AG10803 (cell line): ENCODE results near the gene CRB1.
A peak's percentile ranks its signal among the peaks of the same experiment; 100 is the strongest.

ENCODE experiments used
- DNase-seq: peaks from one replicate; pipeline ENCODE4 v3.0.0; 2010; ENCODE audit warnings: low read depth
- H3K4me3 ChIP-seq: 2 replicates; pipeline ENCODE4 v1.5.1; 2011; ENCODE audit warnings: mild to moderate bottlenecking, low read length, control low read depth
- TF ChIP-seq, protein P1 (sequence below): conservative IDR thresholded peaks from 2 replicates; pipeline ENCODE4 v1.5.1; 2011; ENCODE audit warnings: mild to moderate bottlenecking, low read length, control low read depth, inconsistent platforms

The CRB1 gene

DNA sequence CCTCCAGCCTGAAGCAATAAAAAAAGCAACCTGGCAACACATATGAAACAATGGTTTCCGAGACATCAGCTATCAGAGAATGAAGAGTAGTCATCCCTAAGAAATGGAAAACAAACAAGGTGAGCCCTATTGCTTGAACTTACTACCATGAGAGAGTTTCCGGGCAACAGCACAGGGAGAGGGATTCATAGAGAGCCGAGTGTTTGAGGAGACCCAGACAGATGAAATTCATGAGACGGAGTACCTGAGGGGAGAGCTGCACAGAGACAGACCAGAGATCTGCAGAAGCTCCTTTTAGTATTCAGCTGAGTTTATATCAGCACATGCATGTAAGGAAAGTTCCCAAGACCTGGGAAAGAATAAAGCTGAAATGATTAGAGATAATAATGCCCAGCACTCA, 19.8 kb downstream of the CRB1 start:
- DNase-seq, result no peak
- TF ChIP-seq, protein P1, sequence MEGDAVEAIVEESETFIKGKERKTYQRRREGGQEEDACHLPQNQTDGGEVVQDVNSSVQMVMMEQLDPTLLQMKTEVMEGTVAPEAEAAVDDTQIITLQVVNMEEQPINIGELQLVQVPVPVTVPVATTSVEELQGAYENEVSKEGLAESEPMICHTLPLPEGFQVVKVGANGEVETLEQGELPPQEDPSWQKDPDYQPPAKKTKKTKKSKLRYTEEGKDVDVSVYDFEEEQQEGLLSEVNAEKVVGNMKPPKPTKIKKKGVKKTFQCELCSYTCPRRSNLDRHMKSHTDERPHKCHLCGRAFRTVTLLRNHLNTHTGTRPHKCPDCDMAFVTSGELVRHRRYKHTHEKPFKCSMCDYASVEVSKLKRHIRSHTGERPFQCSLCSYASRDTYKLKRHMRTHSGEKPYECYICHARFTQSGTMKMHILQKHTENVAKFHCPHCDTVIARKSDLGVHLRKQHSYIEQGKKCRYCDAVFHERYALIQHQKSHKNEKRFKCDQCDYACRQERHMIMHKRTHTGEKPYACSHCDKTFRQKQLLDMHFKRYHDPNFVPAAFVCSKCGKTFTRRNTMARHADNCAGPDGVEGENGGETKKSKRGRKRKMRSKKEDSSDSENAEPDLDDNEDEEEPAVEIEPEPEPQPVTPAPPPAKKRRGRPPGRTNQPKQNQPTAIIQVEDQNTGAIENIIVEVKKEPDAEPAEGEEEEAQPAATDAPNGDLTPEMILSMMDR, result no peak
- H3K4me3 ChIP-seq, result no peak overlapping the region

DNA sequence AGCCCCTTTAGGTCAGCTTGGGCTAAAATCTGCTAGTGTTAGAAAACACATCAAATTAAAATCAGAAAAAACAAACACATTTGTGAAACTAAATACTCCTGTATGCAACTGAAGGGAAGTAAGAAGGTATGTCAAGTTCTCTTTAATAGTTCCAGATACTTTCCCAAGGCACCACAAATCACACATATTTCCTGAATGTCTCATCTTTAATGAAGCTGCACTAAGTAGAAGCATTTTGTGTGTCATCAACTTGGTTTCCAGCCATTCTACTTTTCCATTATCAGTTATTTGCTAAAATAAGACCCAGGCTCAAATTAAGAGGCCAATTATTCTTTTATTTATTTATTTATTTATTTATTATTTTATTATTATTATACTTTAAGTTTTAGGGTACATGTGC, 34.7 kb downstream of the CRB1 start:
- peak; percentile 59 for DNase-seq
- no peak overlapping the region for H3K4me3 ChIP-seq
- TF ChIP-seq, protein P1, result no peak

DNA sequence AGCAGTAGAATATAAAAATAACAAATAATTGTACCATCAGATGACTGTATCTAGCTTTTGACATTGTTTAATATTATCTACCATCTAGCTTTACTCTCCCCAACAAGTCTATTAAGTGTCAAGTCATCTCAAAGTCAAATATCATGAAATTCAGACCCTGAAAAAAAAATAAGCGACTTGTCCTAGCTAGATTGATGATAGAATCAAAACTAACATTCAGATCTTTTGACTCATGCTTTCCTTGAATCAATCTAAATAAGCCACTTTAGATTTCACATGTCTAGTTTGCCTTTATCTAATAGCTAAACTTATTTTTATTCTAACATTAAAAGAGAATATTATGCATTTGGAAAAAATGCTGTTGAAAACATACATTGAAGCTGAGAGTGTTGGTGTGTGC, 35.4 kb downstream of the CRB1 start:
- no peak for DNase-seq
- TF ChIP-seq, protein P1, result no peak
- H3K4me3 ChIP-seq, result no peak overlapping the region

DNA sequence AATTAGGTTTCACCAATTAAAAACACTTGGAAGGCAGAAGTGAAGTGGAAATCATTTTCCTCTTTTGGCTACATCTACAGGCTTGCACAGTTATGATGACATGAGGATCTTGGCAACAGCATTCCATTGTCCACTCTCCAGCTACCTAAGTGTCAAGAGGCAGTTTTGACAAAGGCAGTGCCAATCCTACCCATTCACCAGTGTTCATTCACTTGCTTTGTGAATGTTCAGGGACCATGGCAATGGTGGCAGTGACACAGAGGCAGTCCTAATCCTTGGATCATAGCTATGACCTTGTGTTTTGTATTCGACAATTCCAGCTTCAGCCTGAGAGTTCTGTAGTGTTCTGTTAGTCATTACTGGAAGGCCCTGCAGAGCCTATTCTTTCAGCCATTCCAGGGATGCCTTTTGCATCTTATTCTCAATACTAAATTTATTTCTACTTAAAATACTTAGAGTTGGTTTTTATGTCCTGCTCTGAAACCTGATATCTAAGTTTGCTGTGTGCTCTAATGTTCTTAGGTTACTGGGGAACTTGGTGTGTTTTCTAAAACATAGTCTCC, 36.7 kb downstream of the CRB1 start:
- DNase-seq, result peak; percentile 5
- TF ChIP-seq, protein P1, result no peak
- H3K4me3 ChIP-seq, result no peak overlapping the region

DNA sequence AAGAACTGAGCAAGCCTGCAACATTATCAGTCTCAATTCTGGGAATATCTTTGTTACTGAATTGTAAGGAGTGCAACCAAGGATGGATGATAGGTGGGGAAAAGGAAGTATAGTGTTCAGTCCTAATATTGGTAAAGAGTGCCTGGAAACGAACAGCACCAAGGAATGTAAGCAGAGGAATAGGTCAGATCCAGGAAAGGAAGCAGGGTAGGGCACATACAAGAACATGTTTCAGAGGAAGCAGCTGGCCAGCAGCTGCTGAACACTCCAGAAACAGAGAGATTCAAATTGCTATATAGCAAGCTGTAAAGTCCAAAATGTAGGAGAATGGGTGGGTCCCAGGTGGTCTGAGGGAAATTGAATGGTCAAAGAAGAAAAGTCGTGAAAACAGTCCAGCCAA, 37.9 kb downstream of the CRB1 start:
- peak; percentile 2 for DNase-seq
- TF ChIP-seq, protein P1, result no peak
- H3K4me3 ChIP-seq, result no peak overlapping the region

DNA sequence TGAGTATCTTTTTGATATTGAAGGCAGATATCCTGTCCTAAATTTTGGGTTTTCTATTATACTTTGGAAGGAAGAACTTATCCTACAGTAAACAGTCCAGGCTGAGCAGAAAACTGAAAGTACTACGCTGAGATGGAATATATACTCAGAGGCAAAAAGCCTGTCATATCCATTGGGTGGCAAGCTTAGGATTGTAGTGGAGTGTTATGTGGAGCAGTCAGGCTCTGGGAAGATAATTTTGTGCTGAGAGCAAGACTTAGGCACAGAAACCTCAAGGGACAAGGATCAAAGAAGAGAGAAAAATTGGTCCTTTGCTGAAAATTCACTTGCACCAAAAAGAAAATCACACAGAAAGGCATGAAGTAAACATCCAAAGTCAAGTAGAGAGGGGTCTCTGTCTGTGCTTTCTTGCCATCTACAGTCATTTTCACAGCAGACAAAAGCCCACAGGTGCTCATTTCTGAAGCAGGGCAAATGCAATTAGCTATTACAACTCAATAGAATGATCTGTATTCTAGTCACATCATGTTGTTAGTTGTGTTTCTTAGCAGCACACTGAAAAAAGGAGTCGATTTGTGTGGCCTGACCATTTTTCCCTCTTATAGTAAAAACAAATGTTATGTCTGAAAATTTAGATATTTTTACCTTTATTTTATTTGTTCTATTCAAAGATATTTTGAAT, 38.5 kb downstream of the CRB1 start:
- TF ChIP-seq, protein P1, result no peak
- no peak overlapping the region for H3K4me3 ChIP-seq
- DNase-seq, result no peak

DNA sequence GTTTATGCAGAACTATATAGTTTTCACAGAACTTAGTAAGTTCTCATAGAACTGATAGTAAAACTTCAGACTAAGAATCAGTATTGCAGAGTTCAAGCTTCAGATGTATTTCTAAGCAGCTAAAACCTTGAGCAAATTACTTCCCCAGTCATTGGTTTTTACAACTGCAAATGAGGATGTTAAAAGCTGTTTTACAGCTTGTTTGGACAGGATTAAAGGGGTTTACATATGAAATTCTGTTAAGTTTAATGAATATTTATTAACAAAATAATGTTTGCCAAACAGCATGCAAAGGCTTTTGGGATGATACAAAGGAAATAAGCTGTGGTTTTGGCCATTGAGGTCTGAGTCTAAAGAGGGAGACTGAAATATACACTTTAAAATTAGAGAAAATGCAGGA, 39.1 kb downstream of the CRB1 start:
- no peak for DNase-seq
- TF ChIP-seq, protein P1, result no peak

More for the DNA sequence above, 39.1 kb downstream of the CRB1 start:
- H3K4me3 ChIP-seq, result no peak overlapping the region
